Measurements from ENCODE around the gene ZNF765.

GRCh38 chr19:53455828-53456227 is 60.9 kb downstream of the ZNF765 start:
- TF ChIP-seq GATA2 (IDR thresholded peaks at IDR 0.05; ENCODE audit: low read depth, low read length) (no peak), GATA3 (IDR thresholded peaks at IDR 0.05; ENCODE audit: low read depth, low read length) (no peak)
